Neutrophil (primary cell): ENCODE data around the gene CLSTN2.

Experiments used
- H3K27ac ChIP-seq: fragments of 200-600 bp; sonication (generic); 2 replicates; pipeline ENCODE4 v1.5.1; 2016; ENCODE audit warnings: mild to moderate bottlenecking, moderate library complexity
- H3K27me3 ChIP-seq: fragments of 200-600 bp; sonication (generic); 2 replicates; pipeline ENCODE4 v1.6.0; 2016; ENCODE audit warnings: mild to moderate bottlenecking
- H3K36me3 ChIP-seq: fragments of 200-600 bp; sonication (generic); 2 replicates; pipeline ENCODE4 v1.5.1; 2017
- H3K4me1 ChIP-seq, 2 experiments: fragments of 200-600 bp in 1 of 2; sonication (generic) in 1 of 2; 1 replicate in 1 of 2; 2 replicates in 1 of 2; pipeline versions ENCODE4 v1.5.1 to v1.6.1; 2013 to 2016; ENCODE audit warnings: low read depth in 1 of 2, low read length in 1 of 2, mild to moderate bottlenecking in 1 of 2, moderate library complexity in 1 of 2; ENCODE audit not compliant: control insufficient read depth in 1 of 2, insufficient read depth in 1 of 2
- H3K4me3 ChIP-seq, 2 experiments: fragments of 200-600 bp in 1 of 2; sonication (generic) in 1 of 2; 1 replicate in 1 of 2; 2 replicates in 1 of 2; pipeline ENCODE4 v1.5.1; 2013 to 2016; ENCODE audit warnings: low read depth in 1 of 2, low read length in 1 of 2, mild to moderate bottlenecking in 1 of 2, moderate library complexity in 1 of 2
- H3K9me3 ChIP-seq: fragments of 200-600 bp; sonication (generic); 2 replicates; pipeline ENCODE4 v1.5.1; 2016
- TF ChIP-seq, protein P1 (sequence below): fragments of 200-600 bp; sonication (generic); IDR thresholded peaks from 2 replicates; pipeline ENCODE4 v1.5.1; 2016; ENCODE audit warnings: antibody characterized with exemption

CLSTN2 gene

DNA sequence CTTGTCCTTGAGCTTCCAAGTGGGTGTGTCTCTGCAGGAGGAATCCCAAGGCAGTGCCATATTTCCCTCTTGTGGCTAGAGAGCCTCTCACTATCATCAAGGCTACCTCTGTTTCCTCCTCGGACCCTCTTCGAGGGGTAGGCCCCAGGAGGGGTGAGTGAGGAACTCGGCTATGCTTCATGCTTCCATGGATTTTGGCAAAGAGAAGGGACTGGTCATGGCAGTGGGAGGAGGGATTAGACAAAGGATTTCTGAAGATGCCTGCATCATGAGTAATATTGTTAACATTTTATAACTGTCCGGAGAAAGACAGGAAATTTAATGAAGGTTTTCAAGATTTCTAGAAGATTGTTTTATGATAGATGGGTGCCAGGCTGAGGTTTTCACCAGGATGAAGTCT lies 241.5 kb downstream of the CLSTN2 start:
- no peaks in the 10 kb centered on the region for H3K4me1 ChIP-seq
- no peak overlapping the region for H3K4me3 ChIP-seq
- H3K27ac ChIP-seq, result no peak overlapping the region
- TF ChIP-seq, protein P1, sequence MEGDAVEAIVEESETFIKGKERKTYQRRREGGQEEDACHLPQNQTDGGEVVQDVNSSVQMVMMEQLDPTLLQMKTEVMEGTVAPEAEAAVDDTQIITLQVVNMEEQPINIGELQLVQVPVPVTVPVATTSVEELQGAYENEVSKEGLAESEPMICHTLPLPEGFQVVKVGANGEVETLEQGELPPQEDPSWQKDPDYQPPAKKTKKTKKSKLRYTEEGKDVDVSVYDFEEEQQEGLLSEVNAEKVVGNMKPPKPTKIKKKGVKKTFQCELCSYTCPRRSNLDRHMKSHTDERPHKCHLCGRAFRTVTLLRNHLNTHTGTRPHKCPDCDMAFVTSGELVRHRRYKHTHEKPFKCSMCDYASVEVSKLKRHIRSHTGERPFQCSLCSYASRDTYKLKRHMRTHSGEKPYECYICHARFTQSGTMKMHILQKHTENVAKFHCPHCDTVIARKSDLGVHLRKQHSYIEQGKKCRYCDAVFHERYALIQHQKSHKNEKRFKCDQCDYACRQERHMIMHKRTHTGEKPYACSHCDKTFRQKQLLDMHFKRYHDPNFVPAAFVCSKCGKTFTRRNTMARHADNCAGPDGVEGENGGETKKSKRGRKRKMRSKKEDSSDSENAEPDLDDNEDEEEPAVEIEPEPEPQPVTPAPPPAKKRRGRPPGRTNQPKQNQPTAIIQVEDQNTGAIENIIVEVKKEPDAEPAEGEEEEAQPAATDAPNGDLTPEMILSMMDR, result no peak
- H3K9me3 ChIP-seq, result no peaks in the 10 kb centered on the region
- no peaks in the 10 kb centered on the region for H3K27me3 ChIP-seq
- no peaks in the 10 kb centered on the region for H3K36me3 ChIP-seq

DNA sequence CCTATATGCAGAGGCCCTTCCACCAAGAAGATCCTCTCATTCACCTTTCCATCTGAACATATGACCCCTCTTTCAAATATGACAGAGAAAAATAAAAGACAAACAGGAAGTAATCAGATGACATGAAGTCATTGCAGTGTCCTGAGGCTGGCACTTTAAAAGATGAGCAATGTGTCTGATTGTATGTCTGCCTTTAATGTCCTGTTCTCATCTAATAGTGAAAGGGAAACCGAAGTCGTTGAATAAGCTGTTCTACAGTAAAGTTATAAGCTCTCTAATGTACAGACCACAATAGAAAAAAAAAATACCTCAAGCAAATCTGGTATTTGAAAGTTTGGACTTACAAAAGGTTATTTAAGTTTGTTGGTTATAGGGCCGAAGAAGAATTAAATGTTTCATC lies 243.0 kb downstream of the CLSTN2 start:
- Histone ChIP-seq H3K4me3 (no peak overlapping the region), H3K27ac (no peak overlapping the region), H3K4me1 (no peaks in the 10 kb centered on the region), H3K9me3 (no peaks in the 10 kb centered on the region), H3K27me3 (no peaks in the 10 kb centered on the region), H3K36me3 (no peaks in the 10 kb centered on the region)
- TF ChIP-seq, protein P1, result no peak

- H3K27me3 ChIP-seq, result no peaks in the 10 kb centered on the region
- no peaks in the 10 kb centered on the region for H3K9me3 ChIP-seq
- TF ChIP-seq, protein P1, result no peak
Observed at GRCh38 chr3:140178482-140178881, 243.5 kb downstream of the CLSTN2 start.

GRCh38 chr3:140180603-140181002 lies 245.6 kb downstream of the CLSTN2 start:
- Histone ChIP-seq H3K9me3 (no peaks in the 10 kb centered on the region), H3K4me1 (no peaks in the 10 kb centered on the region), H3K27me3 (no peaks in the 10 kb centered on the region), H3K4me3 (no peak overlapping the region), H3K27ac (no peak overlapping the region), H3K36me3 (no peaks in the 10 kb centered on the region)
- TF ChIP-seq, protein P1, result no peak

More at GRCh38 chr3:140178482-140178881, 243.5 kb downstream of the CLSTN2 start:
- no peak overlapping the region for H3K4me3 ChIP-seq
- no peak overlapping the region for H3K27ac ChIP-seq
- H3K4me1 ChIP-seq, result no peaks in the 10 kb centered on the region
- H3K36me3 ChIP-seq, result no peaks in the 10 kb centered on the region

DNA sequence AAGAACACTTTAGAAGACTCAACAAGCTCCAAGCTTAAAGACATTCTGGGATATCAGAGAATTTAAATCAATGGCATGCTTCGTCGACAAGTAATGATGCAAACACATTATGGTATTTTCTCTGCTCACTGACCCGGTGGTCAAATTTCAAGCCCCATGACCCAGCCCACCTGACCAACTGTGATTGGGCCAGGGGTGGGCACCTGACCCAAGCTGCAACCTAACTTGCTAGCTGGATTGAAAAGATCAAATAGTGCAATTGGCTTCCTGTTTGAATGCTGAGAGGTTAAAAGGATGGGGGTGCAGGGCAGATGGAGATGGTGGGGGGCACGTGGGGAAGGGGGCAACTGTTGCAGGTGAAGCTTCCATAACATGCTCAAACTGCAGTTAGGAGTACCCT lies 250.4 kb downstream of the CLSTN2 start:
- no peaks in the 10 kb centered on the region for H3K27me3 ChIP-seq
- TF ChIP-seq, protein P1, result no peak
- H3K27ac ChIP-seq, result no peak overlapping the region
- no peaks in the 10 kb centered on the region for H3K9me3 ChIP-seq
- no peaks in the 10 kb centered on the region for H3K4me1 ChIP-seq
- H3K4me3 ChIP-seq, result no peak overlapping the region
- H3K36me3 ChIP-seq, result no peaks in the 10 kb centered on the region

DNA sequence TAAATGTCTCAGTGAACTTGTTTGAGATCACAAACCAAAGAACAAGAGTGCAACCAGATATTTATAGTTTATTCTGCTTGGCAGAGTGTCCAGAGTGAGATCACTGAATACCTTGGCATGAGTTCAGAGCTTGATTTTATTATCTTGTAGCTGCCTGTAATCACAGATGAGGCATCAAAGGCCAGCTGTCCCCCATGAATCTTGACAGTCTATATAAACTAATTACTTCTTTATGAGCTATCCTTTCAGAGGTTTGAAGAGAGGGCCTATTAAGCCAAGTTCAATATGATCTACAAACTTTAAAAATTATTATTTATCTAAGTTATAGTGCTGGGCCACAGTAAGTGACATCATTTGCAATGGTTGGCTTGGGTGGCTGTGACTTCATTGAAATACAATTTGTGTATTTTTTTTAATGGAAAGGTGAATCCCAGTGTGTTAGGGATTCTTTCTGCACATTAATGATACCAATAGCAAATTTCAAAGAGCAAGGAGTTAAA lies 251.5 kb downstream of the CLSTN2 start:
- no peaks in the 10 kb centered on the region for H3K4me1 ChIP-seq
- H3K36me3 ChIP-seq, result no peaks in the 10 kb centered on the region
- TF ChIP-seq, protein P1, result no peak
- H3K4me3 ChIP-seq, result no peak overlapping the region
- no peak overlapping the region for H3K27ac ChIP-seq
- H3K27me3 ChIP-seq, result no peaks in the 10 kb centered on the region
- no peaks in the 10 kb centered on the region for H3K9me3 ChIP-seq
